Stimulated activated CD4-positive, alpha-beta T cell treated with anti-CD3 and anti-CD28 coated beads, Interleukin-12 subunit alpha, Interleukin-12 subunit beta, amount 100 ng/mL, for 4 hours (primary cell): ENCODE results near the gene CDC42BPB.

Source experiments
- DNase-seq: peaks from one replicate; pipeline ENCODE4 v3.0.0-alpha.2; 2020

Gene CDC42BPB

DNA sequence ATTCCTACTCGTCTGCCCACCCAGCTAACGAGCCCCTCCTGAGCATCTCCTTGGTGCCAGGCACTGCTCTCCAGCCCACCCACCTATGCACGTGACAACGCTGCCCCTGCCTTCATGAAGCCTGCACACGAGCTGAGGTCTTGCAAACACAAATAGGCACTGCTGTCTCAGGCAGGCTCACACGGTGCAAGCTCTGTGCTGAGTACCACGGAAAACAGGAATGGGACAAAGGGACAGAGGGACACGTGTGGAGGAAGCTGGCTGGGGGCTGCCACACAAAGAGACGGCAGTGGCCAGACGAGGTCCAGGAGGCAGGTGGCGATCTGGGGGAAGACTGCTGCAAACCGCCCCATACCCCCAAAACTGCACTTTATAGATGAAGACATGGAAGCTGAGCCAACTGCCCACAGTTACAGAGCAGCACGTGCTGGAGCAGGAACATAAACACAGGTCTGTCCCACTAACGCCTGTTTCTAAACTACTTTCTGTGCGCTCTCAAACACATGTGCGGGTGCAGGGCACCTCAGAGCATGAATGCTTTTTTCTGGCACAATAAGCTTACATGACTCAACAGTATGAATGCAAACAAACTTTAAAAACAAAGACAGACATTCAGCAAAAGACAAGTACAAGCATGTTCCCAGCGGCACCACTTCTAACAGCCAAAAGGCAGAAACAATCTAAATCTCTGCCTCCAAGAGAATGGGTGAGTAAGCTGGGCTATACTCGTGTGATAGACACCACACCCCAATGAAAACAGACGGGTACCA is 70.4 kb downstream of the CDC42BPB start:
- DNase-seq, result no peak

GRCh38 chr14:102985665-102986064 is 71.7 kb downstream of the CDC42BPB start:
- no peak for DNase-seq

DNA sequence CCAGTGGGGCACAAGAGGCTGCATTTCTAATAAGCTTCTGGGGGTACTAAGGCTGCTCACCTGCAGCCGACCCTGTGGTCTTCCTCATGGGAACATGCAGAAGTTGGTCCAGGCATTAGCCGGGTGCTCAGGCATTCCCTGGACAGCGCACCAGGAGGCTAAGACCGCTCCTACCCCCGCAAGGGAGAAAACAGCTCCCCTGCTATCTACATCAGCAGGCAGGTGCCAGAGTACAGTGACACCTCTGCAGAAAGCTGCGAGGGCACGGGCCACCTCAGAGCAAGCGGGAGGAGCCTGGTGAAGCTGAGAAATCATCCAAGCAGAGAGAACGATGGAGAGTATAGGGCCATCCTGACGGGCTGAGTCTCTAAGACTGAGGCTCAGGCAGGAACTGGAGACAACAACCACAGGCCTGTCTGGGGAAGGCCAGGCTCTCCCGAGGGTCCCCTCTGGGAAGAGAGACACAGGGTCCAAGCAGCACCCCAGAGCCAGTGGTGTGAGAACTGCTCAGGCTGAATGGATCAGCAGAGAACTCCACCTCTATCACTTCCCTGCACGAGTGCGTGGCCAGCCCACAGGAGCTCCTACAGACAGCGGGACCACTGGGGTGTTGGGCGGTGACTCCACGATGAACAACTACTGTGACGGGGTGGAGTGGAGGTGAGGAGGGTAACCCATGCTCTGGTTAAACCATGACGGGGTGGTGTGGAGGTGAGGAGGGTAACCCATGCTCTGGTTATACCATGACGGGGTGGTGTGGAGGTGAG is 72.8 kb downstream of the CDC42BPB start:
- no peak for DNase-seq

- DNase-seq, result no peak
Observed at GRCh38 chr14:102983496-102983895, 73.9 kb downstream of the CDC42BPB start.

GRCh38 chr14:102982852-102983470 is 74.4 kb downstream of the CDC42BPB start:
- DNase-seq, result no peak

DNA sequence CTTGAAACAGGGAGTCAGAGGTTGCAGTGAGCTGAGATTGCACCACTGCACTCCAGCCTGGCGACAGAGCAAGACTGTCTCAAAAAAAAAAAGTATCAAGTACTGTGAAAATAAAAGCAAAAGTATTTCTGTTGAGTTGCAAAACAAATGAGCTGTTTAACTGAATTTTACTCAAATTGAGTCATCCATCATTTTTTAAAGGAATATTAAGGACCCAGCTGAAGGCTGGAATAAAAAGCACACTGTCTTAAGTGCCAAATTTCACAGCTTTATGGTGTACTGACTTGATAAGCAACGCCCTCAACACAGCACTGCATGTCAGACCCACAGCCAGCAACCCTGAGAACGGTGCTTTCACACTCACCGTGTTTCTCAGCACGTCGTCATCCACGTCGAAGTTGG is 76.9 kb downstream of the CDC42BPB start:
- no peak for DNase-seq

- no peak for DNase-seq
Observed at GRCh38 chr14:102979406-102979805, 77.9 kb downstream of the CDC42BPB start.

DNA sequence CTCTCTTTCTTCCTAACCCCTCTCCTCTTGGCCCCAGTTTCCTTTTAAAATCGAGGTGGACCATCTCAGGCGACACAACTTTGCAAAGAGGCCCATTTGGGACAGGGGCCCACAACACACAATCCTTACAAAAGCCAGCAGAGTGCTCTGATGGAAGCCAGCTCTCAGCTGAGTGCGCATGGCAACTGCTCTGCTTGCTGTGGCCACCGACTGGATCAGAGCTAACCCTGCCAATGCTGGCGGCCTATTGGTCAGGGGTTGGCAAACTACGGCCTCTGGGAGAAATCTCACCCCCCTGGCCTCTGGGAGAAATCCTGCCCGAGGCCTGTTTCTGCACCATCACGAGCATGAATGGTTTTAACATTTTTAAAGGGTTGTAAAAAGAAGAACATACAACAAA is 79.9 kb downstream of the CDC42BPB start:
- DNase-seq, result no peak

GRCh38 chr14:102975662-102976061 is 81.7 kb downstream of the CDC42BPB start:
- DNase-seq, result no peak

DNA sequence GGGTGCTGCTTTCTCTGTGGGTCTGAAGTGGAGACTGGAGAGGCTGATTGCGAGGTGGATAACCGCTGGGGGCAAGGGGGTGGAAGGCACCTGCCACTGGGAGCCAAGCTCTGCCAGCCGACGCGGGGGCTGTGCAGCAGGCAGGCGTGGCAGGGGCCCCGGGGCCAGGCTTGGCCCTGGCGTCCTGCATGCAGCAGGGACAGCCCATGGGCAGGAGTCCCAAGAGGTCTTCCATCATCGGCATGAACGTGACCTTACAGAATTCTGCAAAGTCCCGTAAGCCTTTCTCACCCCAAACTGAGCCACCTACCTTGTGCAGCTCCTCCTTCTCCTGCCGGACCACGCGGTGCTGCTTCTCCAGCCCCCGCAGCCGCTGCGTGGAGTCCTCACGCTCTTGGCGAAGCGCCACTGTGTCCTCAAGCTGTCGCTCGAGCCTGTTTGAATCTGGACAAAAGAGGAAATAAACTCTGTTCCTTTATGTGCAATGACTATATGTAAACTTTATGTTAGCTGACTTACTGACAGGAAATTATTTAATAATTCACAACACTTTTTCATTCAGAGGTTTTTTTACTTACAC is 83.6 kb downstream of the CDC42BPB start:
- no peak for DNase-seq

DNA sequence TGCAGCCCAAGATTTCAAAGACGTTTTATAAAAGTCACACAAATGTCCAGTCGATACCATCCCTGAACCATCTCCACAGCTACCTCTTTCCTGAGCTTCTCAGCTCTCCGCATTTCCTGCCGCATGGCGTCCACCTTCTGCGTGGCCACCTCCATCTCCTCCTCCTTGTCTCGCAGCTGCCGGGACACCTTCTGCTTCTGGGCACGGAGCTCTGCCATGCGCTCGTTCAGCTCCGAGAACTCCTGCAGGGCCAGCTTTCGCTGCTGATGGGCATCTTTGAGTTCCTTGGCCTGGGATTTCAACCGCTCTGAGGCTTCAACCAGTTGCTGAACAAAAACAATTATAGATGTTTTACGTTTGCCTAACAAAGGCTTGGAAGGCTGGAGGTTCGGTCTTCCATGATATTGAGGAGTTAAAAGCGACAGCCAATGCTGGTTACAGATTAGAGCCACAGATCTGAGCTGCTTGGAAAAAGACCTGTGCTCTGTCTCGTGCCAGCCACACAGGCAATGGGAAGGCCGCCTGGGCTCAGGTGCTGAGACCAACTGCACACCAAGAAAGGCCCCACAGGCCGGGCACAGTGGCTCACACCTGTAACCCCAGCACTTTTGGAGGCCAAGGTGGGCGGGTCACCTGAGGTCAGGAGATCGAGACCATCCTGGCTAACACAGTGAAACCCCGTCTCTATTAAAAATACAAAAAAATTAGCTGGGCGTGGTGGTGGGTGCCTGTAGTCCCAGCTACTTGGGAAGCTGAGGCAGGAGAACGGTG is 85.3 kb downstream of the CDC42BPB start:
- DNase-seq, result no peak

- DNase-seq, result no peak
Observed at GRCh38 chr14:102971314-102971713, 86.0 kb downstream of the CDC42BPB start.

DNA sequence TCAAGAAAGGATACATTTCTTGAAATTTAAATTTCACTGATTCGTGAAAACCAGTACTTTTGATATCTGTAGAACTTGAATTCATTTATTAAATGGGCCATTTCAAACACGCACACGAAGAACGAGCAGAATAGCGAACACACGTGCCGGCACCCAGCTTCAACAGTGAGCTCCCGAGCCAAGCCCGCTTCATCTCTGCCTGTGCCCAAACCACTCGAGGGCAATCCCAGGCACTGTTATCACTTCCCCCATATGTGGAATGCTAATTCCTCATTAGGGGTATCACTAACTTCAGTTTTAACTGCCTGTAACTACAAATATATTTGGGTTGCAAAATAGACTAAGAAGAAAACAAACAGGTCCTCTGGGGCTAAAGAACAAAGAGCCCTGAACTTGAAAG is 86.9 kb downstream of the CDC42BPB start:
- DNase-seq, result no peak

GRCh38 chr14:102969901-102970300 is 87.4 kb downstream of the CDC42BPB start:
- DNase-seq, result no peak

DNA sequence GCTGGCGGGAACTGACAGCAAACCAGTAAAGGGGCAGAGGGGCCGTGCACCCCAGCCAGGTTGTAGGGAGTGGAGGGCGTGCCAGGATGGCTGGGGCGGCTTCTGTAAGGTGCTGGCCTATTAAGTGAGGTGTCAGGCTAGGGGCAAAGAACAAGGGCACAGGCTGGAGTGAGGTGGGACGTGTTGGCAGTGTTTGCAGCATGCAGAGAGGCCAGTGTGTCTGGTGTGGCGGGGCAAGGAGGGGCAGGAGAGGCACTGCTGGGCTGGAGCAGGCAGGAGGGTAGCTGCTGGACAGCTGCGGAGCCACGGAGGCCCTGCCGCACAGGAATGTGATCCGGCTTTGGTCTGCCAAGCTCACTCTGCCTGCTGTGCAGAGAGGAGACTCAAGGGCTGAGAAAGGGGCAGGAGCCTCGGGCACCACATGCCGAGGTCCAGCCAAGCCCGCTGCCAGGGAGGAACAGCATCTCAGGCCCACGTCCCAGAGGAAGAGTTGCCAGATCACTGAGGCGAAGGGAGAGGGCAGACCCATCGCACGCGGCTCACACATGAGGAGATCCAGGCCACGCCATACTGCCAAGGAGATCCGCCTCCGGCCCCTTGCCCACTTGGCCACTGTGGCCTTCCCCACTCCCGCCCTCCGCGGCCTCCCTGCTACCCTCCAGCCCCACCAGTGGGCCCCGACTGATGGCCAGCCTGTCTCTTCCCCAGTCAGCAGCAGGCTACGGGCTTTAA is 88.1 kb downstream of the CDC42BPB start:
- DNase-seq, result no peak

- no peak for DNase-seq
Observed at GRCh38 chr14:102968306-102968705, 89.0 kb downstream of the CDC42BPB start.

DNA sequence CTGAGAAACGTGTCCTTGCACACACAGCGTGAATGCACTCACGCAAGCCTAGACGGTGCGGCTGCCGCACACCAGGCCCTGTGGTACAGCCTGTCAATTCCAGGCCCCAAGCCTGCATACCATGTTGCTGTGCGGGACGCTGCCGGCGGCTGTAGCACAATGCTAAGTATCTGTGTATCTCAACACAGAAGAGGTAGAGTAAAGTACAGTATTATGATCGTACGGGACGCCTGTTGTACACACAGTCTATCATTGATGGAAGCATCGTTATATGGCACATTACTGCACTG is 89.9 kb downstream of the CDC42BPB start:
- no peak for DNase-seq

- DNase-seq, result no peak
Observed at GRCh38 chr14:102966681-102967505, 90.5 kb downstream of the CDC42BPB start.

- no peak for DNase-seq
Observed at GRCh38 chr14:102965971-102966655, 91.2 kb downstream of the CDC42BPB start.

GRCh38 chr14:102965282-102965681 is 92.1 kb downstream of the CDC42BPB start:
- no peak for DNase-seq
